ENCODE results near the gene ZIC2. TPM values are rescaled to one million over a fixed set of nuclear protein-coding genes. Genes with fewer than 3 reads are reported as not detected.

Gene ZIC2
- total and polyA plus RNA-seq, 2 donors, result 0.05 to 0.30 TPM

DNA sequence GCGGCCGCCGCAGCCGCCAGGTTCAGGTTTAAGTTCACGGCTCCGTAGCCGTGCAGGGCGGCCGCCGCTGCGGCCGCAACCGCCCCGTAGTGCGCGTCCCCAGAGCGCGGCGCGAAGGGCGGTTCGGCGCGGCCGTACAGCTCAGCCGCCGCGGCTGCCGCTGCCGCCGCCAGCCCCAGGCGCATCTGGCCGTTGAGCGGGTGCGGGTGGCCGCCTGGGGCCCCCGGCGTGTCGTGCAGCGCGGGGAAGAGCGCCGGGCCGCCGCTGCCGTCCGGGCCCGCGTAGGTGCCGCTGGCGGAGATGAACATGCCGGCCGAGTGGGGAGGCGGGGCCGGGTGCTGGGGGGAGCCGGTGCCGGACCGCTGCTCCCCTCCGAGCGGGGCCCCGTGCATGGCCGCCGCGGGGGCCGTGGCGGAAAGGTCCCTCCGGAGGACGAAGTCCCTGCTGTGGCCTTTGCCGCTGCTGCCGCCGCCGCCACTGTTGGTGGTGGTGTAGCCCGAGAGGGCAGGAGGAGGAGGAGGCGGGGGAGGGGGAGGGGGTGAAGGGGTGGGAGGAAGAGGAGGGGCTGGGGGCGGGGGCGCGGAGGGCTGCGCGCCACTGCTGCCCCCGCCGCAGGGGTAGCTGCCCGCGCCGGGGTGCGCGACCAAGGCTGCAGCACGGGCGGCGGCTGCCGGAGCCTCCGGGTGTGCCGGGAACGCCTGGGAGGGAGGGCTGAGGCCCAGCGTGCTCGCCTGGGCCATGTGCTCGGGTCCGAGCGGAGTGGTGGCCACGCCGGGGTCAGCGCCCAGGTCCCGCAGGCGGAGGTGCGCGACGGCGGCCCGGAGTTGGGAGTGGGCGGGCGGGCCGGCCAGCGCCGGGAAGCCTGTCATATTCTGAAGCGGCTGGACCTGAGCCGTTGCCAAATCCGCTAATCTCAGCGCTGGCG lies 10.7 kb upstream of the ZIC2 start:
- 3% methylated on average over 116 of the region's 118 CpGs for WGBS
- Histone ChIP-seq H3K36me3 (ENCODE audit: control insufficient read depth in 2 of 2, insufficient read depth in 2 of 2, low read length in 1 of 2) (no peaks in the 10 kb centered on the region), H3K27ac (ENCODE audit: low read depth in 1 of 2, low read length in 1 of 2) (no peak overlapping the region), H3K4me3 (ENCODE audit: low read length in 2 of 2) (peak overlapping the region in 1 of 2 donors; percentile 43), H3K27me3 (ENCODE audit: control insufficient read depth in 2 of 2, insufficient read depth in 1 of 2, low read length in 1 of 2) (peaks cover 89 to 100% of the 10 kb centered on the region in 2 donors), H3K9me3 (ENCODE audit: control insufficient read depth in 2 of 2, insufficient read depth in 1 of 2, low read length in 1 of 2) (peaks cover 10 to 12% of the 10 kb centered on the region in 2 donors), H3K4me1 (ENCODE audit: control insufficient read depth in 2 of 2, insufficient read depth in 2 of 2, low read length in 2 of 2) (peaks cover 11 to 12% of the 10 kb centered on the region in 2 donors)
- no peak for DNase-seq (ENCODE audit: low read depth in 6 of 9, low spot score in 9 of 9)

DNA sequence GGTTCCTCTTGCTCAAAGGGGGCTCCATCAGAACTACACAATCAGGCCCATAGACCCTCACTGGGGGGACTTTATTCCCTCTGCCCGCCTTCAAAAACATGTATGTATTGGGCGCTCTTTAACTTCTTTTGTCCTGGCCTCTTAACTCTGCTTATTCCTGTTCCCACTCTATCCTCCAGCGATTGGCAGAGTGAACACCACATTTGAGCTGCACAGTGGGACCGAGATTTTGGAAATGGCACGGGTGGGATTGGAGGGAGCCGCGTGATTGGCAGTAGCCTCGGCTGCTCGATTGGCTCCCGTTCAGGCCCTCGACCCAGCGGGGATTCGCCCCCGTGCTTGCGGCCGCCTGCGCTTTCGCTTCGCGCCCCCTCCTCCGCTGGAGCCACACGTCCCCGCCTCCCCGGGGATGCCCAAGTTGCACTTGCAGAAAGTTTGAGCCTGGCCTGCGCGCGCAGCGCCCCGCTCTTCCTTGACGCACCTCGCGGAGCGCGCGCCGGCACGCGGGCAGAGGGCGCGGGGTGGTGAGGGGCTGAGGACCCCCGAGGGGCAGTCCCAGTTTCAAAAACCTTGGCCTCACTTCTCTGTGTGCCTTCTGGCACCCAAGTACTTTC lies 9.9 kb upstream of the ZIC2 start, which contains the start of gene ZIC5:
Gene ZIC5, minus strand, starts transcription at position 192 of the 614 bp plus-strand sequence. Its CDS starts 164 bp downstream, at position 28.
- peaks cover 11 to 12% of the 10 kb centered on the region in 2 donors for H3K4me1 ChIP-seq (ENCODE audit: control insufficient read depth in 2 of 2, insufficient read depth in 2 of 2, low read length in 2 of 2)
- WGBS, result 7% methylated on average over 41 of the region's 41 CpGs
- no peak within 1 kb of the TSS for H3K27ac ChIP-seq (ENCODE audit: low read depth in 1 of 2, low read length in 1 of 2)
- H3K4me3 ChIP-seq (ENCODE audit: low read length in 2 of 2), result peak within 1 kb of the TSS in 1 of 2 donors; percentile 43
- peaks cover 89 to 100% of the 10 kb centered on the region in 2 donors for H3K27me3 ChIP-seq (ENCODE audit: control insufficient read depth in 2 of 2, insufficient read depth in 1 of 2, low read length in 1 of 2)
- DNase-seq (ENCODE audit: low read depth in 6 of 9, low spot score in 9 of 9), result no peak
- H3K9me3 ChIP-seq (ENCODE audit: control insufficient read depth in 2 of 2, insufficient read depth in 1 of 2, low read length in 1 of 2), result peaks cover 10 to 12% of the 10 kb centered on the region in 2 donors
- no peaks in the 10 kb centered on the region for H3K36me3 ChIP-seq (ENCODE audit: control insufficient read depth in 2 of 2, insufficient read depth in 2 of 2, low read length in 1 of 2)

DNA sequence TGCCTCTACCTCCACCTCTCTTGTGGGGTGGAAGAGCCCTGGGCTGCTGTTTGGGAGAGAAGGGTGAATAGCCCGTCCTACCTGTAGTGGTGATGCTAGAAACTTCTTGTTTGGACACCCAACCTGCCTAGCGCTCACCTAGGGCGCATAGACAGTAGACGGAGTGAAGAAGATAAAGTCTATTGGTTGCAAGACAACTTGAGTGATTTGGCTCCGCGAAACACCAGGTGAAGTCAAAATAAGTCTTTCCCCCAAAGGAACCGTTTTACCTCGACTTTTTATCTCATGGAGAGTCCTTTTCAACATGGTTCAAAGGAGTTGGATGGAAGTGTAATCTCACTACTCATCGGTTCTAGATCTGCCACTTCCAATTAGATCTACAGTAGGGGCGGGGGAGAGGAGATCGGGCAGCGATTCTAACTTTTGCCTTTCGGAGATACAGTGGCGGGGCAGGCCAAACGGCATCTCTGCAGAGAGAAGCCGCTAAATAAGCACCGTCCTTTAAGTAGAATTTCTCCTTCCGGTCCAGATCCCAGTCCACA lies 9.3 kb upstream of the ZIC2 start:
- no peaks in the 10 kb centered on the region for H3K36me3 ChIP-seq (ENCODE audit: control insufficient read depth in 2 of 2, insufficient read depth in 2 of 2, low read length in 1 of 2)
- 17% methylated on average over 18 of the region's 18 CpGs for WGBS
- DNase-seq (ENCODE audit: low read depth in 6 of 9, low spot score in 9 of 9), result no peak
- H3K27ac ChIP-seq (ENCODE audit: low read depth in 1 of 2, low read length in 1 of 2), result no peak overlapping the region
- H3K9me3 ChIP-seq (ENCODE audit: control insufficient read depth in 2 of 2, insufficient read depth in 1 of 2, low read length in 1 of 2), result peaks cover 10 to 12% of the 10 kb centered on the region in 2 donors
- peaks cover 94 to 100% of the 10 kb centered on the region in 2 donors for H3K27me3 ChIP-seq (ENCODE audit: control insufficient read depth in 2 of 2, insufficient read depth in 1 of 2, low read length in 1 of 2)
- H3K4me1 ChIP-seq (ENCODE audit: control insufficient read depth in 2 of 2, insufficient read depth in 2 of 2, low read length in 2 of 2), result peaks cover 11 to 12% of the 10 kb centered on the region in 2 donors
- no peak overlapping the region for H3K4me3 ChIP-seq (ENCODE audit: low read length in 2 of 2)

- no peak for DNase-seq (ENCODE audit: low read depth in 6 of 9, low spot score in 9 of 9)
- H3K4me3 ChIP-seq (ENCODE audit: low read length in 2 of 2), result no peak overlapping the region
- H3K27ac ChIP-seq (ENCODE audit: low read depth in 1 of 2, low read length in 1 of 2), result no peak overlapping the region
- 13% methylated on average over 11 of the region's 11 CpGs for WGBS
- H3K9me3 ChIP-seq (ENCODE audit: control insufficient read depth in 2 of 2, insufficient read depth in 1 of 2, low read length in 1 of 2), result peaks cover 10 to 12% of the 10 kb centered on the region in 2 donors
- peaks cover 12 to 18% of the 10 kb centered on the region in 2 donors for H3K4me1 ChIP-seq (ENCODE audit: control insufficient read depth in 2 of 2, insufficient read depth in 2 of 2, low read length in 2 of 2)
- peaks cover 95 to 100% of the 10 kb centered on the region in 2 donors for H3K27me3 ChIP-seq (ENCODE audit: control insufficient read depth in 2 of 2, insufficient read depth in 1 of 2, low read length in 1 of 2)
- H3K36me3 ChIP-seq (ENCODE audit: control insufficient read depth in 2 of 2, insufficient read depth in 2 of 2, low read length in 1 of 2), result no peaks in the 10 kb centered on the region
Measured at GRCh38 chr13:99973163-99973807, 8.3 kb upstream of the ZIC2 start.

DNA sequence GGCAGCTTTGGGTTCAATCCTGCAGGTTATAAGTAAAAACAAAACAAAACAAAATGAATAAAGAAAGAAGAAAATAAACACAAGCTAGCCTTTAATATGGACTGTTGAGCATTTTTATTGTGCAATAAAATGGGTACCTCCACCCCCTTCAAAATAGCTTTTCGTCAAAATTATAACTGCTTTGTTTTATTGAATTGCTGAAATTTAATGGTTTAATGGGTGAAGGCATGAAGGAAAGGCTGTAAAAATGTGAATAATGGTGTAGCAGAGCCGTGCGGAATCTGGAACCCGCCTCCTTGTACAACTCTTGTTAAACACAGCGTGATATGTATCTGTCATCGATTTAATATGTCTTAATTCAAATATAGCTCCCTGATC lies 7.8 kb upstream of the ZIC2 start:
- WGBS, result 18% methylated on average over 6 of the region's 6 CpGs
- Histone ChIP-seq H3K4me3 (ENCODE audit: low read length in 2 of 2) (no peak overlapping the region), H3K36me3 (ENCODE audit: control insufficient read depth in 2 of 2, insufficient read depth in 2 of 2, low read length in 1 of 2) (no peaks in the 10 kb centered on the region)

DNA sequence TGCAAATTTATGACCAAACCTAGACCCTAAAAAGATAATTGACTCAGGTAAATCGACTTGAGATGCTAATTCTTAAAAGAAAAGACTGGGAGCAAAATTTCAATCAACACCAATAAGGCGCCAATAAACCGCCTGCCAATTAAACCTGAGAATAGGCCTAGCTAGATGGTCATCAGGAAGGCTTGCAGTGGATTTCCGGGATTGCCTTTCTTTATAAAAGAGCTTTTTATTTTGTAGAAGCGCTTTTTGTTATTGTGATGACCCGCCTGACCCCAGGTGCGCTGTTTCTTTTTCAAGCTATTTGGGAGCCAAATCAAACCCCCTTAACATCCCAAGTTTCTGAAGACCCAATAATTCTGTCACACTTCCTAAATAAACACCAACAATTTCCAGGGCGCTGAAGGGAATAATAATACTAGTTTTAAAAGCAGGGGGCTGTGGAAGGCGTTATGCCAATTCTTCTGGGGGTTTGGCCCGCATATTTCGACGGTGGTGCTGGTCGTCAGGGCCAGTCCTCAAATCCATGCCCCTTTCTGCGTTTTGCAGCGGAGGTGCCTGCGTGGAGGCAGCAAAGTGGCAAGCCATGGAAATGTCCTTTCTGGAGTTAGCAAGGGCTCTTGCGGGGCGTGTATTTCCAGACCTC lies 7.2 kb upstream of the ZIC2 start:
- no peak for DNase-seq (ENCODE audit: low read depth in 6 of 9, low spot score in 9 of 9)
- H3K36me3 ChIP-seq (ENCODE audit: control insufficient read depth in 2 of 2, insufficient read depth in 2 of 2, low read length in 1 of 2), result no peaks in the 10 kb centered on the region
- no peak overlapping the region for H3K27ac ChIP-seq (ENCODE audit: low read depth in 1 of 2, low read length in 1 of 2)
- H3K4me1 ChIP-seq (ENCODE audit: control insufficient read depth in 2 of 2, insufficient read depth in 2 of 2, low read length in 2 of 2), result peaks cover 9 to 21% of the 10 kb centered on the region in 2 donors
- H3K9me3 ChIP-seq (ENCODE audit: control insufficient read depth in 2 of 2, insufficient read depth in 1 of 2, low read length in 1 of 2), result peaks cover 7 to 18% of the 10 kb centered on the region in 2 donors
- peaks cover 94 to 100% of the 10 kb centered on the region in 2 donors for H3K27me3 ChIP-seq (ENCODE audit: control insufficient read depth in 2 of 2, insufficient read depth in 1 of 2, low read length in 1 of 2)
- H3K4me3 ChIP-seq (ENCODE audit: low read length in 2 of 2), result no peak overlapping the region
- WGBS, result 14% methylated on average over 18 of the region's 18 CpGs

More for the DNA sequence above, 7.8 kb upstream of the ZIC2 start:
- H3K27ac ChIP-seq (ENCODE audit: low read depth in 1 of 2, low read length in 1 of 2), result no peak overlapping the region
- DNase-seq (ENCODE audit: low read depth in 6 of 9, low spot score in 9 of 9), result no peak
- peaks cover 94 to 100% of the 10 kb centered on the region in 2 donors for H3K27me3 ChIP-seq (ENCODE audit: control insufficient read depth in 2 of 2, insufficient read depth in 1 of 2, low read length in 1 of 2)
- H3K9me3 ChIP-seq (ENCODE audit: control insufficient read depth in 2 of 2, insufficient read depth in 1 of 2, low read length in 1 of 2), result peaks cover 9 to 12% of the 10 kb centered on the region in 2 donors
- peaks cover 12 to 23% of the 10 kb centered on the region in 2 donors for H3K4me1 ChIP-seq (ENCODE audit: control insufficient read depth in 2 of 2, insufficient read depth in 2 of 2, low read length in 2 of 2)

GRCh38 chr13:99974939-99975561 lies 6.5 kb upstream of the ZIC2 start:
- H3K27ac ChIP-seq (ENCODE audit: low read depth in 1 of 2, low read length in 1 of 2), result no peak overlapping the region
- H3K36me3 ChIP-seq (ENCODE audit: control insufficient read depth in 2 of 2, insufficient read depth in 2 of 2, low read length in 1 of 2), result no peaks in the 10 kb centered on the region
- no peak for DNase-seq (ENCODE audit: low read depth in 6 of 9, low spot score in 9 of 9)
- no peak overlapping the region for H3K4me3 ChIP-seq (ENCODE audit: low read length in 2 of 2)
- H3K4me1 ChIP-seq (ENCODE audit: control insufficient read depth in 2 of 2, insufficient read depth in 2 of 2, low read length in 2 of 2), result peaks cover 9 to 20% of the 10 kb centered on the region in 2 donors
- peaks cover 7 to 25% of the 10 kb centered on the region in 2 donors for H3K9me3 ChIP-seq (ENCODE audit: control insufficient read depth in 2 of 2, insufficient read depth in 1 of 2, low read length in 1 of 2)
- H3K27me3 ChIP-seq (ENCODE audit: control insufficient read depth in 2 of 2, insufficient read depth in 1 of 2, low read length in 1 of 2), result peaks cover 94 to 100% of the 10 kb centered on the region in 2 donors
- WGBS, result 12% methylated on average over 34 of the region's 34 CpGs

- H3K9me3 ChIP-seq (ENCODE audit: control insufficient read depth in 2 of 2, insufficient read depth in 1 of 2, low read length in 1 of 2), result peaks cover 7 to 26% of the 10 kb centered on the region in 2 donors
- H3K27me3 ChIP-seq (ENCODE audit: control insufficient read depth in 2 of 2, insufficient read depth in 1 of 2, low read length in 1 of 2), result peaks cover 94 to 100% of the 10 kb centered on the region in 2 donors
- H3K4me1 ChIP-seq (ENCODE audit: control insufficient read depth in 2 of 2, insufficient read depth in 2 of 2, low read length in 2 of 2), result peaks cover 8 to 20% of the 10 kb centered on the region in 2 donors
- 22% methylated on average over 19 of the region's 19 CpGs for WGBS
- H3K36me3 ChIP-seq (ENCODE audit: control insufficient read depth in 2 of 2, insufficient read depth in 2 of 2, low read length in 1 of 2), result no peaks in the 10 kb centered on the region
- H3K27ac ChIP-seq (ENCODE audit: low read depth in 1 of 2, low read length in 1 of 2), result no peak overlapping the region
- no peak for DNase-seq (ENCODE audit: low read depth in 6 of 9, low spot score in 9 of 9)
- H3K4me3 ChIP-seq (ENCODE audit: low read length in 2 of 2), result no peak overlapping the region
Measured at GRCh38 chr13:99975626-99976025, 6.0 kb upstream of the ZIC2 start.
